GM19043 (cell line): ENCODE results near the gene ANXA10.

ENCODE experiments used
- ATAC-seq: cut with Tn5 transposase; IDR thresholded peaks from one replicate; pipeline ENCODE4 v1.9.1; 2021; ENCODE audit warnings: low read depth; ENCODE audit not compliant: unreplicated experiment

The ANXA10 gene

GRCh38 chr4:168218645-168219044 lies 126.3 kb downstream of the ANXA10 start:
- ATAC-seq = no peak

- no peak for ATAC-seq
Observed at GRCh38 chr4:168220893-168221292, 128.6 kb downstream of the ANXA10 start.

GRCh38 chr4:168221301-168221700 lies 129.0 kb downstream of the ANXA10 start:
- ATAC-seq = no peak
